A549 (cell line): ENCODE measurements around the gene TNIP3. TPM values are rescaled to one million over a fixed set of nuclear protein-coding genes. Genes with fewer than 3 reads are reported as not detected.
A peak's percentile ranks its signal among the peaks of the same experiment; 100 is the strongest.

ENCODE experiments used
- ATAC-seq, 2 experiments: fragments of 200-7000 bp in 1 of 2; fragments of >200 bp in 1 of 2; cut with Nextera tagmentation in 1 of 2; cut with Tn5 transposase in 1 of 2; 3 replicates each; pipeline versions ENCODE4 v1.8.0 to v1.9.1; 2018 to 2020; ENCODE audit warnings: mild to moderate bottlenecking in 1 of 2, moderate library complexity in 1 of 2
- CTCF ChIA-PET: fragments of 300-600 bp; sonication (Branson Sonifier 250); formaldehyde crosslinking; extraction: SDS; loops from one replicate; lab custom pipeline; 2021; ENCODE audit warnings: antibody characterized with exemption, inconsistent platforms; lab: Yijun Ruan, JAX
- POLR2A ChIA-PET: fragments of 350-600 bp; formaldehyde crosslinking; extraction: SDS; loops from one replicate; lab custom pipeline; 2021; ENCODE audit warnings: antibody characterized with exemption, inconsistent platforms; lab: Yijun Ruan, JAX
- DNase-seq, 2 experiments: peaks; one replicate each; pipeline versions ENCODE4 v3.0.0 to v3.0.0-alpha.2; 2011 to 2016; ENCODE audit warnings: low read depth in 1 of 2, low spot score in 1 of 2
- FAIRE-seq: peaks from 2 replicates; lab custom pipeline; 2011; peaks lifted over from hg19 to GRCh38; lab: Jason Lieb, UNC
- H3K27ac ChIP-seq, 2 experiments: fragments of >200 bp; sonication (Bioruptor Twin); formaldehyde crosslinking; 3 replicates each; pipeline ENCODE4 v1.5.1; 2016 to 2017
- H3K4me1 ChIP-seq: fragments of >200 bp; sonication (Bioruptor Twin); formaldehyde crosslinking; 3 replicates; pipeline ENCODE4 v1.6.1; 2016
- H3K4me2 ChIP-seq: fragments of >200 bp; sonication (Bioruptor Twin); formaldehyde crosslinking; 3 replicates; pipeline ENCODE4 v1.6.1; 2016
- H3K4me3 ChIP-seq: fragments of >200 bp; sonication (Bioruptor Twin); formaldehyde crosslinking; 3 replicates; pipeline ENCODE4 v1.5.1; 2016
- H3K9me3 ChIP-seq: fragments of >200 bp; sonication (Bioruptor Twin); formaldehyde crosslinking; 3 replicates; pipeline ENCODE4 v1.6.1; 2016
- BCL3 ChIP-seq: fragments of >200 bp; sonication (Bioruptor Twin); formaldehyde crosslinking; IDR thresholded peaks from 3 replicates; pipeline ENCODE4 v1.6.1; 2016
- CEBPB ChIP-seq, 2 experiments: fragments of >200 bp in 1 of 2; sonication (Bioruptor Twin) in 1 of 2; formaldehyde crosslinking in 1 of 2; IDR thresholded peaks; 2 replicates each; pipeline ENCODE4 v1.6.1; 2012 to 2016
- CHD2 ChIP-seq: fragments of 150-350 bp; IDR thresholded peaks from 2 replicates; pipeline ENCODE4 v1.6.1; 2014; ENCODE audit warnings: low read length; ENCODE audit not compliant: partially characterized antibody
- CHD4 ChIP-seq: fragments of 200-600 bp; sonication (generic); IDR thresholded peaks from 2 replicates; pipeline ENCODE4 v1.6.1; 2016; ENCODE audit warnings: antibody characterized with exemption, mild to moderate bottlenecking, borderline replicate concordance
- FOSL2 ChIP-seq, 2 experiments: fragments of 450-650 bp in 1 of 2; fragments of >200 bp in 1 of 2; sonication (Bioruptor Twin) in 1 of 2; formaldehyde crosslinking; IDR thresholded peaks; 2 replicates each; pipeline versions ENCODE4 v1.5.0 to v1.6.1; 2016 to 2020; ENCODE audit warnings: mild to moderate bottlenecking in 1 of 2, moderate library complexity in 1 of 2
- JUN ChIP-seq, 2 experiments: fragments of >200 bp; sonication (Bioruptor Twin); formaldehyde crosslinking; IDR thresholded peaks; 2 replicates in 1 of 2; 3 replicates in 1 of 2; pipeline ENCODE4 v1.6.1; 2016 to 2017
- KDM1A ChIP-seq: fragments of 200-600 bp; sonication (generic); IDR thresholded peaks from 2 replicates; pipeline ENCODE4 v1.6.1; 2016; ENCODE audit warnings: low read depth, mild to moderate bottlenecking
- MAFK ChIP-seq: fragments of 450-650 bp; IDR thresholded peaks from 2 replicates; pipeline ENCODE4 v1.6.1; 2014; ENCODE audit not compliant: partially characterized antibody
- MAZ ChIP-seq: fragments of 150-350 bp; IDR thresholded peaks from 2 replicates; pipeline ENCODE4 v1.6.1; 2014; ENCODE audit warnings: antibody characterized with exemption, low read depth, low read length, borderline replicate concordance
- NFE2L2 ChIP-seq: fragments of 150-350 bp; conservative IDR thresholded peaks from 2 replicates; pipeline ENCODE4 v1.6.1; 2014; ENCODE audit warnings: low read length
- NR3C1 ChIP-seq: fragments of >200 bp; sonication (Bioruptor Twin); formaldehyde crosslinking; IDR thresholded peaks from 3 replicates; pipeline ENCODE4 v1.6.1; 2017
- RFX5 ChIP-seq: fragments of 450-650 bp; IDR thresholded peaks from 2 replicates; pipeline ENCODE4 v1.7.1; 2014; ENCODE audit warnings: antibody characterized with exemption, mild to moderate bottlenecking, moderate library complexity
- ZNF302 ChIP-seq: fragments of 250-450 bp; sonication (Bioruptor Pico); IDR thresholded peaks from 2 replicates; pipeline ENCODE4 v1.9.0; 2021; ENCODE audit warnings: inconsistent platforms, mild to moderate bottlenecking, moderate library complexity
- WGBS: methylation state at CpG from one replicate; pipeline ENCODE4 v1.1.6; 2017; ENCODE audit errors: missing lambda C conversion rate; 5-methylcytosine and 5-hydroxymethylcytosine counted together
- polyA plus RNA-seq, 4 experiments: library from polyadenylated mRNA; depleted of rRNA in 3 of 4; stranded (reverse); fragments of >200 nt; fragmentation: RNase III in 1 of 4; extraction: RNeasy Plus Mini Kit Qiagen cat#74134 plus additional on column Dnase treatment in 1 of 4; gene quantifications; 2 replicates in 3 of 4; 3 replicates in 1 of 4; pipeline ENCODE4 v1.2.3, GENCODE V29; 2011 to 2017
- TF ChIP-seq, protein P1 (sequence below): fragments of 200-600 bp; sonication (generic); IDR thresholded peaks from 2 replicates; pipeline ENCODE4 v1.6.1; 2016; ENCODE audit warnings: antibody characterized with exemption, mild to moderate bottlenecking, moderate library complexity

Gene TNIP3
- polyA plus RNA-seq, 2 of the 4 experiments (the other 2 are of a cell fraction) = 0.46 to 0.58 TPM

DNA sequence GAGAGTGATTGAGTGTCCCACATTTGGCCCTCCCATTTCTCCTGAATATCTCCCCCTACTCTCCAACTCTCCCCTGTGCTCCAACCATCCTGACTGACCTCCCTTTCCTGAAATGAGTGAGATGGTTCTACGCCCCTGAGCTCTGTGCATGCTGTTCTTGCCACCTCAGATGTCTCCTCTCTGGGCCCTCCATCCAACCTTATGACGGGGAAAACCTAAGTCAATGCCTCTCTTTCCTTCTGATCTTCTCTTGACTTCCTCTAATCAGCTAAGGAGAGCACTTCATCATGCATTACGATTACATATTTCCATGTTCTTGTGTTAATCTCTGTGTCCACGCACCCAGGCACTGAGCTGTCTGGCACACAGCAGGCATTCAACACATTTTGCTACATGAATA, 1.1 kb upstream of the TNIP3 start:
- DNase-seq = no peak
- H3K4me1 ChIP-seq = no peaks in the 10 kb centered on the region
- CTCF ChIA-PET = no interaction called here
- no peak overlapping the region for H3K4me2 ChIP-seq
- FAIRE-seq = no peak
- TF ChIP-seq RFX5 (no peak), NFE2L2 (no peak), NR3C1 (no peak), BCL3 (no peak)
- TF ChIP-seq, all 56 proteins: peak for 0
- Histone ChIP-seq H3K4me3 (no peak overlapping the region), H3K27ac (no peak overlapping the region), H3K9me3 (no peaks in the 10 kb centered on the region)
- no peak for ATAC-seq
- POLR2A ChIA-PET = no interaction called here
- WGBS = 78% methylated on average over 4 of the region's 4 CpGs

GRCh38 chr4:121156822-121157769, 7.0 kb downstream of the TNIP3 start:
- ChIA-PET POLR2A (interaction anchor here (0.5 kb wide), 1 partner anchor 25 kb away, joined by 3 read pairs; no protein-coding TSS in a partner anchor), CTCF (interaction anchor here (1.3 to 1.5 kb wide), 2 partner anchors 8 to 35 kb away, joined by 3 read pairs; no protein-coding TSS in a partner anchor)
- peak overlapping the region; percentile 60 for H3K4me3 ChIP-seq
- DNase-seq (peak; percentile 22 to 47), FAIRE-seq (no peak), ATAC-seq (peak; percentile 87 to 89)
- H3K4me2 ChIP-seq = peak overlapping the region; percentile 93
- WGBS = under 1% methylated on average over 26 of the region's 32 CpGs
- no peaks in the 10 kb centered on the region for H3K9me3 ChIP-seq
- TF ChIP-seq CHD2 = no peak
- peak; percentile 23 to 61; a peak in 2 of 4 replicates for TF ChIP-seq CEBPB (IDR thresholded peaks at IDR 0.05)
- no peak for TF ChIP-seq JUN (IDR thresholded peaks at IDR 0.05)
- TF ChIP-seq, protein P1, sequence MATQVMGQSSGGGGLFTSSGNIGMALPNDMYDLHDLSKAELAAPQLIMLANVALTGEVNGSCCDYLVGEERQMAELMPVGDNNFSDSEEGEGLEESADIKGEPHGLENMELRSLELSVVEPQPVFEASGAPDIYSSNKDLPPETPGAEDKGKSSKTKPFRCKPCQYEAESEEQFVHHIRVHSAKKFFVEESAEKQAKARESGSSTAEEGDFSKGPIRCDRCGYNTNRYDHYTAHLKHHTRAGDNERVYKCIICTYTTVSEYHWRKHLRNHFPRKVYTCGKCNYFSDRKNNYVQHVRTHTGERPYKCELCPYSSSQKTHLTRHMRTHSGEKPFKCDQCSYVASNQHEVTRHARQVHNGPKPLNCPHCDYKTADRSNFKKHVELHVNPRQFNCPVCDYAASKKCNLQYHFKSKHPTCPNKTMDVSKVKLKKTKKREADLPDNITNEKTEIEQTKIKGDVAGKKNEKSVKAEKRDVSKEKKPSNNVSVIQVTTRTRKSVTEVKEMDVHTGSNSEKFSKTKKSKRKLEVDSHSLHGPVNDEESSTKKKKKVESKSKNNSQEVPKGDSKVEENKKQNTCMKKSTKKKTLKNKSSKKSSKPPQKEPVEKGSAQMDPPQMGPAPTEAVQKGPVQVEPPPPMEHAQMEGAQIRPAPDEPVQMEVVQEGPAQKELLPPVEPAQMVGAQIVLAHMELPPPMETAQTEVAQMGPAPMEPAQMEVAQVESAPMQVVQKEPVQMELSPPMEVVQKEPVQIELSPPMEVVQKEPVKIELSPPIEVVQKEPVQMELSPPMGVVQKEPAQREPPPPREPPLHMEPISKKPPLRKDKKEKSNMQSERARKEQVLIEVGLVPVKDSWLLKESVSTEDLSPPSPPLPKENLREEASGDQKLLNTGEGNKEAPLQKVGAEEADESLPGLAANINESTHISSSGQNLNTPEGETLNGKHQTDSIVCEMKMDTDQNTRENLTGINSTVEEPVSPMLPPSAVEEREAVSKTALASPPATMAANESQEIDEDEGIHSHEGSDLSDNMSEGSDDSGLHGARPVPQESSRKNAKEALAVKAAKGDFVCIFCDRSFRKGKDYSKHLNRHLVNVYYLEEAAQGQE = no peak
- peaks cover 12% of the 10 kb centered on the region; the same call in 2 of the 3 replicates for H3K4me1 ChIP-seq
- H3K27ac ChIP-seq = peak overlapping the region; percentile 65 to 68

DNA sequence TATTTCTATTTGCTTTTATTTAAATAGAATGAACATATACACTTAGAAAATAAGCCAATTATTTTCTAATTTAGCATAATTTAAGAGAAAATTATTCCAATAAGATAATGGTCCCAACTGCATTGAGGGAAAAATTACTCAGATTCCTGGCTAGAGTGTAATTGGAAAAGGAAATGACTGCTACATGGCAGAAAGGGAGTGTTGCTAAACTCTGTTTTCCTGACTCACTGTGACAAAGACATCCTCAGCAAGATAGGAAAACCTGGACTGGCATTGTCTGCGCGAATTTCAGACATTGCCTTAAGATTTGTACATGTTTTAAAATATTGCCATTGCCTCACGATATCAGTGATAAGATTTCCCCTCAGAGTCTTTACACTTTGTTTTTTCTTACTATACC, 8.2 kb downstream of the TNIP3 start:
- Histone ChIP-seq H3K9me3 (no peaks in the 10 kb centered on the region), H3K27ac (peak overlapping the region; percentile 64 to 65), H3K4me3 (peak overlapping the region; percentile 60), H3K4me1 (peaks cover 12% of the 10 kb centered on the region; the same call in 2 of the 3 replicates), H3K4me2 (peak overlapping the region; percentile 93)
- ChIA-PET POLR2A (no interaction called here), CTCF (interaction anchor here (0.9 kb wide), 1 partner anchor 541 kb away, joined by 3 read pairs; the partner anchor contains the start of gene ANXA5)
- ATAC-seq (peak; percentile 63 to 77; a peak in 4 of 6 replicates), FAIRE-seq (no peak), DNase-seq (peak; percentile 8 to 74)
- 5% methylated on average over 3 of the region's 3 CpGs for WGBS
- TF ChIP-seq NFE2L2 = peak; percentile 88
- no peak for TF ChIP-seq CHD4
- TF ChIP-seq FOSL2 (IDR thresholded peaks at IDR 0.05) = no peak
- peak; percentile 63 for TF ChIP-seq FOSL2 (CRISPR knock-in tag; IDR thresholded peaks at IDR 0.05)
- TF ChIP-seq CEBPB (IDR thresholded peaks at IDR 0.05) = peak in 1 of 2 experiments; percentile 68; a peak in 2 of 4 replicates
- TF ChIP-seq KDM1A = no peak
- peak; percentile 69 for TF ChIP-seq MAFK
- no peak for TF ChIP-seq ZNF302 (CRISPR knock-in tag)
- TF ChIP-seq MAZ = no peak
- TF ChIP-seq, all 56 proteins: peak for 4
